Neural cell (in vitro differentiated cells): ENCODE measurements around the gene FCHO1.

Source experiments
- CTCF ChIP-seq: fragments of 450-650 bp; IDR thresholded peaks from 2 replicates; pipeline ENCODE4 v1.5.1; 2014; ENCODE audit warnings: antibody characterized with exemption, mild to moderate bottlenecking, moderate library complexity; ENCODE audit not compliant: poor library complexity, severe bottlenecking
- EZH2 ChIP-seq: fragments of 200-600, 300-800 bp; shearing (Covaris generic), sonication (generic); IDR thresholded peaks from 2 replicates; pipeline ENCODE4 v1.6.1; 2014; ENCODE audit warnings: antibody characterized with exemption, low read length, borderline replicate concordance, mild to moderate bottlenecking; ENCODE audit not compliant: insufficient read depth, poor library complexity, severe bottlenecking
- MXI1 ChIP-seq: fragments of 450-650 bp; conservative IDR thresholded peaks from 2 replicates; pipeline ENCODE4 v1.6.1; 2014; ENCODE audit warnings: antibody characterized with exemption, mild to moderate bottlenecking; ENCODE audit not compliant: poor library complexity, severe bottlenecking
- POLR2AphosphoS5 ChIP-seq: IDR thresholded peaks from 2 replicates; pipeline ENCODE4 v1.6.1; 2012

GRCh38 chr19:17754634-17755442, 3.6 kb downstream of the FCHO1 start:
- TF ChIP-seq MXI1 (no peak), POLR2AphosphoS5 (no peak), CTCF (no peak), EZH2 (no peak)
